Lung (tissue), 12 donors: ENCODE measurements around the gene ARHGAP31. TPM values are rescaled to one million over a fixed set of nuclear protein-coding genes. Genes with fewer than 3 reads are reported as not detected.

Experiments
- ATAC-seq: fragments of 200-7000 bp; cut with Tn5 transposase; one replicate; pipeline ENCODE4 v1.9.1; 2020; ENCODE audit warnings: moderate number of reproducible peaks; ENCODE audit not compliant: insufficient read depth, low FRiP score
- DNase-seq, 3 donors: peaks; one replicate each; pipeline ENCODE4 v3.0.0-alpha.2; 2013 to 2017
- H3K27ac ChIP-seq, 2 donors: one replicate each; pipeline ENCODE4 v1.5.1; 2013; ENCODE audit warnings: mild to moderate bottlenecking in 2 of 2, moderate library complexity in 2 of 2, control low read depth in 1 of 2, inconsistent platforms in 1 of 2, low read depth in 1 of 2, low read length in 1 of 2
- H3K27me3 ChIP-seq, 3 donors: one replicate each; pipeline ENCODE4 v1.5.1; 2013; ENCODE audit warnings: low read length in 2 of 3; ENCODE audit not compliant: control insufficient read depth in 3 of 3, insufficient read depth in 3 of 3
- H3K36me3 ChIP-seq, 4 donors: one replicate each; pipeline ENCODE4 v1.5.1; 2013; ENCODE audit warnings: low read length in 4 of 4, mild to moderate bottlenecking in 1 of 4, moderate library complexity in 1 of 4; ENCODE audit not compliant: control insufficient read depth in 4 of 4, insufficient read depth in 4 of 4
- H3K4me1 ChIP-seq, 5 donors: one replicate each; pipeline ENCODE4 v1.5.1; 2013; ENCODE audit warnings: low read length in 5 of 5, mild to moderate bottlenecking in 2 of 5, moderate library complexity in 1 of 5; ENCODE audit not compliant: control insufficient read depth in 5 of 5, insufficient read depth in 5 of 5
- H3K4me3 ChIP-seq: one replicate; pipeline ENCODE4 v1.5.1; 2013; ENCODE audit warnings: mild to moderate bottlenecking, control low read depth, moderate library complexity
- H3K9ac ChIP-seq, 2 donors: one replicate each; pipeline ENCODE4 v1.5.1; 2013; ENCODE audit warnings: low read length in 2 of 2, control low read depth in 1 of 2; ENCODE audit not compliant: insufficient read depth in 1 of 2
- H3K9me3 ChIP-seq, 4 donors: one replicate each; pipeline ENCODE4 v1.5.1; 2013; ENCODE audit warnings: low read length in 3 of 4, mild to moderate bottlenecking in 1 of 4, moderate library complexity in 1 of 4; ENCODE audit not compliant: control insufficient read depth in 4 of 4, insufficient read depth in 3 of 4
- WGBS, 2 donors: extraction: QIAGEN DNeasy Blood & Tissue Kit; methylation state at CpG; one replicate each; pipeline ENCODE4 v1.1.7; 2013; 5-methylcytosine and 5-hydroxymethylcytosine counted together
- polyA plus RNA-seq, 2 donors: library from polyadenylated mRNA; stranded (reverse); fragments of 200-250 nt; gene quantifications; one replicate each; pipeline ENCODE4 v1.2.1, GENCODE V29; 2013
- total RNA-seq, 2 donors: library from RNA; depleted of rRNA in 1 of 2; stranded (reverse); fragments of >200 nt in 1 of 2; gene quantifications; one replicate each; pipeline ENCODE4 v1.2.1, GENCODE V29; 2014 to 2021
- TF ChIP-seq, protein P1 (sequence below): IDR thresholded peaks from 2 replicates; pipeline ENCODE4 v1.5.1; 2012; ENCODE audit warnings: mild to moderate bottlenecking; ENCODE audit errors: control extremely low read depth, extremely low read depth
- donor health status: control.
- donor health status: control.
- donor health status: Bipolar disorder and iron deficiency.
- donor health status: healthy.
- donor health status: DM: yes; HTN: yes; CAD: no.

Gene ARHGAP31
- total and polyA plus RNA-seq, 4 donors, result 11.6 to 58.5 (median 31.7) TPM

GRCh38 chr3:119310071-119310470, 15.9 kb downstream of the ARHGAP31 start:
- Histone ChIP-seq H3K36me3 (peaks cover 4 to 17% (median 13%) of the 10 kb centered on the region in 4 donors), H3K4me1 (peaks cover 0 to 18% (median 4%) of the 10 kb centered on the region in 5 donors), H3K9me3 (no peaks in the 10 kb centered on the region), H3K27me3 (no peaks in the 10 kb centered on the region), H3K9ac (no peak overlapping the region), H3K27ac (peak overlapping the region in 1 of 2 donors; percentile 6), H3K4me3 (no peak overlapping the region)
- ATAC-seq (no peak), DNase-seq (no peak)
- TF ChIP-seq, protein P1, sequence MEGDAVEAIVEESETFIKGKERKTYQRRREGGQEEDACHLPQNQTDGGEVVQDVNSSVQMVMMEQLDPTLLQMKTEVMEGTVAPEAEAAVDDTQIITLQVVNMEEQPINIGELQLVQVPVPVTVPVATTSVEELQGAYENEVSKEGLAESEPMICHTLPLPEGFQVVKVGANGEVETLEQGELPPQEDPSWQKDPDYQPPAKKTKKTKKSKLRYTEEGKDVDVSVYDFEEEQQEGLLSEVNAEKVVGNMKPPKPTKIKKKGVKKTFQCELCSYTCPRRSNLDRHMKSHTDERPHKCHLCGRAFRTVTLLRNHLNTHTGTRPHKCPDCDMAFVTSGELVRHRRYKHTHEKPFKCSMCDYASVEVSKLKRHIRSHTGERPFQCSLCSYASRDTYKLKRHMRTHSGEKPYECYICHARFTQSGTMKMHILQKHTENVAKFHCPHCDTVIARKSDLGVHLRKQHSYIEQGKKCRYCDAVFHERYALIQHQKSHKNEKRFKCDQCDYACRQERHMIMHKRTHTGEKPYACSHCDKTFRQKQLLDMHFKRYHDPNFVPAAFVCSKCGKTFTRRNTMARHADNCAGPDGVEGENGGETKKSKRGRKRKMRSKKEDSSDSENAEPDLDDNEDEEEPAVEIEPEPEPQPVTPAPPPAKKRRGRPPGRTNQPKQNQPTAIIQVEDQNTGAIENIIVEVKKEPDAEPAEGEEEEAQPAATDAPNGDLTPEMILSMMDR, result no peak
- 71 to 80% methylated on average over 3 of the region's 3 CpGs for WGBS, 2 donors

DNA sequence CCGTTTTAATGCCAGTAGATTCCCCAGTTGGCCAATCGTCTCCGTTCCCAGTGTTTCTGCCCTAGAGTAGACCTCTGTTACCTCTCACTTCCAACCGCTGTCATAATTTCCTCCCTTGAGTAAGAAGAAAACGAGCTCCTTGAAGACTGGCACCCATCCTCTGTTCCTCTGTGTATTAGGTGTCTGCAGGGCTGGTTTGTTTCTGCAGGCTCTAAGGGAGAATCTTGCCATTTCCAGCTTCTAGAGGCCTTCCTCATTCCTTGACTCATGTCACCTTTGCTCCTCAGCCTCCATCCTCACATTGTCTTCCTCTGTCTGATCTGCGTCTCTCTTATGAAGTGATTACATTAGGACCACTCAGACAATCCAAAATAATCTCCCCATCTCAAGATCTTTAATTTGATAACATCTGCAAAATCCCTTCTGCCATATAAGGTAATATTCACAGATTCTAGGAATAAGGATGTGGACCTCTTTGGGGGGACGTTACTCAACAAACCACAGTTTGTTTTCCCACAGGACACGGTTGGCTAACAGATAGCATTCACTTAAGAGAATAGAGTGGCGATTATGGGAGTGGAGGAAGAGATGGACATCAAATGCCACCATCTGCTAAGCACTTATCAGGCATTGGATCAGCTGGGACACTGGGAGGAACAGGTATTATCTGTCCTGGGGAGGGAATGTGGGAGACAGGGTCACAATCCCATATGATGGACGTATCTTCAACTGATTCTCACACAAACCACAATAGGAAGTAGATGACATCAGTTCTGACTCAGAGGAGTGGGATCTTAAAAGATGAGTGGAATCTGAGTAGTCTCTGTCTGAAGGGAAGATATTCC, 17.1 kb downstream of the ARHGAP31 start:
- DNase-seq, result no peak
- peaks cover 0 to 18% (median 0%) of the 10 kb centered on the region in 5 donors for H3K4me1 ChIP-seq

GRCh38 chr3:119313461-119313860, 19.3 kb downstream of the ARHGAP31 start:
- Histone ChIP-seq H3K4me1 (peaks cover 0 to 18% (median 0%) of the 10 kb centered on the region in 5 donors), H3K9ac (no peak overlapping the region), H3K36me3 (peaks cover 4 to 14% (median 12%) of the 10 kb centered on the region in 4 donors), H3K27me3 (no peaks in the 10 kb centered on the region), H3K4me3 (no peak overlapping the region), H3K27ac (peak overlapping the region in 1 of 2 donors; percentile 44), H3K9me3 (no peaks in the 10 kb centered on the region)
- TF ChIP-seq, protein P1, result no peak
- 81% methylated on average over 3 of the region's 3 CpGs for whole genome bisulfite sequencing, 2 donors
- DNase-seq (no peak), ATAC-seq (no peak)

More for the DNA sequence above, 17.1 kb downstream of the ARHGAP31 start:
- Histone ChIP-seq H3K4me3 (no peak overlapping the region), H3K9me3 (no peaks in the 10 kb centered on the region), H3K9ac (no peak overlapping the region), H3K27ac (no peak overlapping the region), H3K27me3 (no peaks in the 10 kb centered on the region), H3K36me3 (peaks cover 4 to 17% (median 13%) of the 10 kb centered on the region in 4 donors)
- WGBS, 2 donors, result 32 to 64% methylated on average over 10 of the region's 10 CpGs
- no peak for ATAC-seq
- TF ChIP-seq, protein P1, result no peak
